Measurements from ENCODE around the gene HSF2BP. TPM values are rescaled to one million over a fixed set of nuclear protein-coding genes. Genes with fewer than 3 reads are reported as not detected.

The HSF2BP gene
- total RNA-seq, 1 experiment from 2014 or later, result 10.9 TPM

DNA sequence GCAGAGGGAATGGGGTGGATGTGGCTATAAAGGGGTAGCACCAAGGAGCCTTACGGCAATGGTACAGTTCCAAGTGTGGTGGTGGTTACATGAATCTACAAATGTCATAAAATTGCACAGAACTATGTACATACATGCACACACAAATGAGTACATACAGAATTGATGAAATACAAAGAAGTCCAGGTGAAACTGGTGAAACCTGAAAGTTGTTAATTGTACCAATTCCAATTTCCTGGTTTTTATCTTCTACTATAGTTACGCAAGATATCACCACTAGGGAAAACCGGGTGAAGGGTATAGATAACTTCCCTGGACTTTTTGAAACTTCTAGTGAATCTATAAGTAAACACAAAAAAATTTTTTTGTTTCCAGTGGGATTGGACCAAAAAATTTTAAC is 18.9 kb downstream of the HSF2BP start:
- Mint-ChIP-seq H3K4me3 (ENCODE audit: unreplicated experiment) (no peak overlapping the region), H3K27ac (ENCODE audit: unreplicated experiment) (peak overlapping the region; percentile 70), H3K27me3 (ENCODE audit: insufficient read depth, unreplicated experiment) (no peaks in the 10 kb centered on the region), H3K9me3 (ENCODE audit: unreplicated experiment) (no peaks in the 10 kb centered on the region), H3K36me3 (ENCODE audit: insufficient read depth, unreplicated experiment) (peaks cover 33% of the 10 kb centered on the region), H3K4me1 (ENCODE audit: low read depth, unreplicated experiment) (peaks cover 34% of the 10 kb centered on the region)
- TF ChIP-seq, protein P1, sequence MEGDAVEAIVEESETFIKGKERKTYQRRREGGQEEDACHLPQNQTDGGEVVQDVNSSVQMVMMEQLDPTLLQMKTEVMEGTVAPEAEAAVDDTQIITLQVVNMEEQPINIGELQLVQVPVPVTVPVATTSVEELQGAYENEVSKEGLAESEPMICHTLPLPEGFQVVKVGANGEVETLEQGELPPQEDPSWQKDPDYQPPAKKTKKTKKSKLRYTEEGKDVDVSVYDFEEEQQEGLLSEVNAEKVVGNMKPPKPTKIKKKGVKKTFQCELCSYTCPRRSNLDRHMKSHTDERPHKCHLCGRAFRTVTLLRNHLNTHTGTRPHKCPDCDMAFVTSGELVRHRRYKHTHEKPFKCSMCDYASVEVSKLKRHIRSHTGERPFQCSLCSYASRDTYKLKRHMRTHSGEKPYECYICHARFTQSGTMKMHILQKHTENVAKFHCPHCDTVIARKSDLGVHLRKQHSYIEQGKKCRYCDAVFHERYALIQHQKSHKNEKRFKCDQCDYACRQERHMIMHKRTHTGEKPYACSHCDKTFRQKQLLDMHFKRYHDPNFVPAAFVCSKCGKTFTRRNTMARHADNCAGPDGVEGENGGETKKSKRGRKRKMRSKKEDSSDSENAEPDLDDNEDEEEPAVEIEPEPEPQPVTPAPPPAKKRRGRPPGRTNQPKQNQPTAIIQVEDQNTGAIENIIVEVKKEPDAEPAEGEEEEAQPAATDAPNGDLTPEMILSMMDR (IDR thresholded peaks at IDR 0.05; ENCODE audit: insufficient read depth in 1 of 2, low read depth in 1 of 2, low read length in 1 of 2, severe bottlenecking in 1 of 2, unreplicated experiment in 1 of 2), result no peak
- no peaks in the 10 kb centered on the region for H3K9me3 ChIP-seq
- no peak overlapping the region for H3K4me3 ChIP-seq (ENCODE audit: low read depth, low read length)
- H3K36me3 ChIP-seq (ENCODE audit: control insufficient read depth, insufficient read depth, low read length), result no peaks in the 10 kb centered on the region; the same call in 1 of the 2 replicates
- intact Hi-C loops (cut with micrococcal nuclease; ENCODE audit: unreplicated experiment), result no loop called here
- no TSS peak for BruUV-seq (replicated peaks)
- peaks cover 38% of the 10 kb centered on the region for H3K4me1 ChIP-seq
- ChIA-PET POLR2A (no interaction called here), CTCF (no interaction called here)
- DNase-seq, result no peak
- no peaks in the 10 kb centered on the region for H3K27me3 ChIP-seq (replicated peaks; ENCODE audit: control insufficient read depth, insufficient read depth, low read length)

GRCh38 chr21:43639470-43640353 is 19.6 kb downstream of the HSF2BP start:
- no peaks in the 10 kb centered on the region for H3K27me3 Mint-ChIP-seq (ENCODE audit: insufficient read depth, unreplicated experiment)
- intact Hi-C loops (cut with micrococcal nuclease; ENCODE audit: unreplicated experiment), result no loop called here
- POLR2A ChIA-PET, result interaction anchor here (0.7 kb wide), 1 partner anchor 15 kb away, joined by 3 read pairs; no protein-coding TSS in a partner anchor
- H3K9me3 Mint-ChIP-seq (ENCODE audit: unreplicated experiment), result no peaks in the 10 kb centered on the region
- H3K4me3 Mint-ChIP-seq (ENCODE audit: unreplicated experiment), result no peak overlapping the region
- H3K36me3 Mint-ChIP-seq (ENCODE audit: insufficient read depth, unreplicated experiment), result peaks cover 33% of the 10 kb centered on the region
- H3K4me1 Mint-ChIP-seq (ENCODE audit: low read depth, unreplicated experiment), result peaks cover 27% of the 10 kb centered on the region
- CTCF ChIA-PET, result no interaction called here
- Histone ChIP-seq H3K9me3 (no peaks in the 10 kb centered on the region), H3K4me3 (ENCODE audit: low read depth, low read length) (no peak overlapping the region), H3K4me1 (peaks cover 31% of the 10 kb centered on the region), H3K27me3 (replicated peaks; ENCODE audit: control insufficient read depth, insufficient read depth, low read length) (no peaks in the 10 kb centered on the region), H3K36me3 (ENCODE audit: control insufficient read depth, insufficient read depth, low read length) (no peaks in the 10 kb centered on the region; the same call in 1 of the 2 replicates)
- no TSS peak for BruUV-seq (replicated peaks)
- peak overlapping the region; percentile 70 for H3K27ac Mint-ChIP-seq (ENCODE audit: unreplicated experiment)
- peak in 1 of 2 experiments; percentile 28 for DNase-seq
- TF ChIP-seq, protein P1 (IDR thresholded peaks at IDR 0.05; ENCODE audit: insufficient read depth in 1 of 2, low read depth in 1 of 2, low read length in 1 of 2, severe bottlenecking in 1 of 2, unreplicated experiment in 1 of 2), result no peak

- no peak for DNase-seq
- ChIA-PET POLR2A (no interaction called here), CTCF (no interaction called here)
- H3K4me1 ChIP-seq, result peaks cover 25% of the 10 kb centered on the region
- BruUV-seq (replicated peaks), result no TSS peak
- intact Hi-C loops (cut with micrococcal nuclease; ENCODE audit: unreplicated experiment), result no loop called here
- H3K36me3 ChIP-seq (ENCODE audit: control insufficient read depth, insufficient read depth, low read length), result no peaks in the 10 kb centered on the region; the same call in 1 of the 2 replicates
- Mint-ChIP-seq H3K36me3 (ENCODE audit: insufficient read depth, unreplicated experiment) (peaks cover 27% of the 10 kb centered on the region), H3K27me3 (ENCODE audit: insufficient read depth, unreplicated experiment) (no peaks in the 10 kb centered on the region), H3K27ac (ENCODE audit: unreplicated experiment) (peak overlapping the region; percentile 31), H3K9me3 (ENCODE audit: unreplicated experiment) (no peaks in the 10 kb centered on the region), H3K4me1 (ENCODE audit: low read depth, unreplicated experiment) (peaks cover 21% of the 10 kb centered on the region), H3K4me3 (ENCODE audit: unreplicated experiment) (no peak overlapping the region)
- TF ChIP-seq, protein P1 (IDR thresholded peaks at IDR 0.05; ENCODE audit: insufficient read depth in 1 of 2, low read depth in 1 of 2, low read length in 1 of 2, severe bottlenecking in 1 of 2, unreplicated experiment in 1 of 2), result no peak
- H3K4me3 ChIP-seq (ENCODE audit: low read depth, low read length), result no peak overlapping the region
- no peaks in the 10 kb centered on the region for H3K9me3 ChIP-seq
- H3K27me3 ChIP-seq (replicated peaks; ENCODE audit: control insufficient read depth, insufficient read depth, low read length), result no peaks in the 10 kb centered on the region
Observed at GRCh38 chr21:43637530-43638158, 21.6 kb downstream of the HSF2BP start.

Data from Caco-2 (cell line).